Muscle layer of duodenum (tissue), 2 donors: Measurements from ENCODE around the gene HOXA4.

Experiments
- H3K27ac ChIP-seq: one replicate; pipeline ENCODE4 v1.7.0; 2013; ENCODE audit warnings: mild to moderate bottlenecking, low read length
- H3K27me3 ChIP-seq: one replicate; pipeline ENCODE4 v1.7.0; 2013; ENCODE audit warnings: low read depth, mild to moderate bottlenecking, control low read depth, low read length
- H3K36me3 ChIP-seq, 2 donors: one replicate each; pipeline ENCODE4 v1.7.0; 2013; ENCODE audit warnings: low read length in 2 of 2, control low read depth in 1 of 2, mild to moderate bottlenecking in 1 of 2; ENCODE audit not compliant: insufficient read depth in 2 of 2, control insufficient read depth in 1 of 2
- H3K4me1 ChIP-seq, 2 donors: one replicate each; pipeline ENCODE4 v1.7.0; 2013; ENCODE audit warnings: low read length in 2 of 2, mild to moderate bottlenecking in 2 of 2, control low read depth in 1 of 2, moderate library complexity in 1 of 2; ENCODE audit not compliant: insufficient read depth in 2 of 2, control insufficient read depth in 1 of 2
- H3K4me3 ChIP-seq, 2 donors: one replicate each; pipeline ENCODE4 v1.7.0; 2013; ENCODE audit warnings: low read length in 2 of 2, low read depth in 1 of 2, mild to moderate bottlenecking in 1 of 2
- H3K9me3 ChIP-seq, 2 donors: one replicate each; pipeline ENCODE4 v1.7.0; 2013; ENCODE audit warnings: low read length in 2 of 2, control low read depth in 1 of 2, mild to moderate bottlenecking in 1 of 2; ENCODE audit not compliant: control insufficient read depth in 1 of 2
- donor health status: healthy.

HOXA4 gene

GRCh38 chr7:27115221-27116026, 15.1 kb downstream of the HOXA4 start:
- peak overlapping the region; percentile 94 for H3K27ac ChIP-seq
- H3K36me3 ChIP-seq, result no peaks in the 10 kb centered on the region
- no peaks in the 10 kb centered on the region for H3K9me3 ChIP-seq
- no peaks in the 10 kb centered on the region for H3K27me3 ChIP-seq
- peaks cover 12 to 26% of the 10 kb centered on the region in 2 donors for H3K4me1 ChIP-seq
- peak overlapping the region; percentile 68 to 80 for H3K4me3 ChIP-seq

GRCh38 chr7:27114881-27115220, 15.7 kb downstream of the HOXA4 start:
- Histone ChIP-seq H3K4me3 (peak overlapping the region; percentile 68 to 80), H3K27ac (peak overlapping the region; percentile 94), H3K9me3 (no peaks in the 10 kb centered on the region), H3K27me3 (no peaks in the 10 kb centered on the region), H3K36me3 (no peaks in the 10 kb centered on the region), H3K4me1 (peaks cover 12 to 26% of the 10 kb centered on the region in 2 donors)

GRCh38 chr7:27113991-27114769, 16.4 kb downstream of the HOXA4 start:
- peak overlapping the region; percentile 90 for H3K27ac ChIP-seq
- H3K36me3 ChIP-seq, result no peaks in the 10 kb centered on the region
- peak overlapping the region; percentile 66 to 68 for H3K4me3 ChIP-seq
- no peaks in the 10 kb centered on the region for H3K27me3 ChIP-seq
- peaks cover 17 to 26% of the 10 kb centered on the region in 2 donors for H3K4me1 ChIP-seq
- no peaks in the 10 kb centered on the region for H3K9me3 ChIP-seq

- Histone ChIP-seq H3K4me3 (peak overlapping the region; percentile 75 to 90), H3K27ac (peak overlapping the region; percentile 79), H3K4me1 (peaks cover 14 to 22% of the 10 kb centered on the region in 2 donors), H3K27me3 (no peaks in the 10 kb centered on the region), H3K36me3 (no peaks in the 10 kb centered on the region), H3K9me3 (no peaks in the 10 kb centered on the region)
Observed at GRCh38 chr7:27112955-27113949, 17.3 kb downstream of the HOXA4 start.

GRCh38 chr7:27112361-27112760, 18.2 kb downstream of the HOXA4 start:
- Histone ChIP-seq H3K36me3 (no peaks in the 10 kb centered on the region), H3K27me3 (no peaks in the 10 kb centered on the region), H3K9me3 (no peaks in the 10 kb centered on the region), H3K4me1 (peaks cover 14 to 22% of the 10 kb centered on the region in 2 donors), H3K27ac (peak overlapping the region; percentile 79), H3K4me3 (peak overlapping the region; percentile 75 to 90)

- Histone ChIP-seq H3K4me1 (peaks cover 14 to 22% of the 10 kb centered on the region in 2 donors), H3K4me3 (peak overlapping the region; percentile 75 to 90), H3K9me3 (no peaks in the 10 kb centered on the region), H3K36me3 (no peaks in the 10 kb centered on the region), H3K27me3 (no peaks in the 10 kb centered on the region), H3K27ac (peak overlapping the region; percentile 79)
Observed at GRCh38 chr7:27111751-27112277, 18.7 kb downstream of the HOXA4 start.

GRCh38 chr7:27111042-27111750, 19.4 kb downstream of the HOXA4 start:
- Histone ChIP-seq H3K4me3 (peak overlapping the region; percentile 75 to 90), H3K27me3 (no peaks in the 10 kb centered on the region), H3K27ac (peak overlapping the region; percentile 79), H3K9me3 (no peaks in the 10 kb centered on the region), H3K36me3 (no peaks in the 10 kb centered on the region), H3K4me1 (peaks cover 14 to 22% of the 10 kb centered on the region in 2 donors)

GRCh38 chr7:27110186-27111031, 20.1 kb downstream of the HOXA4 start:
- Histone ChIP-seq H3K27me3 (no peaks in the 10 kb centered on the region), H3K4me3 (peak overlapping the region; percentile 50 to 90)

GRCh38 chr7:27109466-27110185, 20.9 kb downstream of the HOXA4 start:
- Histone ChIP-seq H3K9me3 (no peaks in the 10 kb centered on the region), H3K27ac (peak overlapping the region; percentile 95), H3K27me3 (no peaks in the 10 kb centered on the region), H3K4me1 (peaks cover 14 to 22% of the 10 kb centered on the region in 2 donors), H3K36me3 (no peaks in the 10 kb centered on the region), H3K4me3 (peak overlapping the region in 1 of 2 donors; percentile 90)

More at GRCh38 chr7:27110186-27111031, 20.1 kb downstream of the HOXA4 start:
- Histone ChIP-seq H3K27ac (peak overlapping the region; percentile 79), H3K9me3 (no peaks in the 10 kb centered on the region), H3K4me1 (peaks cover 14 to 22% of the 10 kb centered on the region in 2 donors), H3K36me3 (no peaks in the 10 kb centered on the region)
